ENCODE results near the gene CARD19. TPM values are rescaled to one million over a fixed set of nuclear protein-coding genes. Genes with fewer than 3 reads are reported as not detected.

Gene CARD19
- total and polyA plus RNA-seq, 2 of the 8 experiments (the other 6 are each of a cell fraction or from before 2014, with no cell fraction given), result 21.2 to 112 TPM

DNA sequence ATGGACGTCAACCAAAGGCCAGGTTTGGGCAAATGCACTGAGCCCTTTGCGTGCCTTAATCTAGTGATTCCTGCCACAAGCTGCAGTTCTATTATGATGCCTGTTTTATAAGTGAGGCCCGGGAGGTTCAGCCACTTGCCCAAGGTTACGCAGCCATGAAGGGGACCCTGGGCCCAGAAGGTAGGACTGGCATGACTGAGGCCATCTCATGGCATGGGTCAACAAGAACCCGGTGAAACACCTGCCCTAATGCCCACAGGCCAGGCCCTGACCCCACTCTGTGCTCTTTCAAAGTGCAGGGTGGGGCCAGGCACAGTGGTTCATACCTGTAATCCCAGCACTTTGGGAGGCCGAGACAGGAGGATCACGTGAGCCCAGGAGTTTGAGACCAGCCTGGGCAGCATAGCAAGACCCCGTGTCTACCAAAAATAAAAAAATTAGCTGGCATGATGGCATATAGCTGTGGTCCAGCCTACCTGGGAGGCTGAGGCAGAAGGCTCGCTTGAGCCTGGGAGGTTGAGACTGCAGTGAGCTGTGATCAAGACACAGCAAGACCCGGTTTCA lies 29.4 kb downstream of the CARD19 start (continued):
- TF ChIP-seq HDAC2 (IDR thresholded peaks at IDR 0.05; ENCODE audit: borderline replicate concordance in 1 of 2, low read depth in 2 of 2, low read length in 2 of 2) (no peak), RBBP5 (IDR thresholded peaks at IDR 0.05; ENCODE audit: borderline replicate concordance, low read depth, low read length) (no peak), SRF (IDR thresholded peaks at IDR 0.05; ENCODE audit: low read depth, low read length) (no peak), GTF2F1 (IDR thresholded peaks at IDR 0.05; ENCODE audit: borderline replicate concordance, low read depth, low read length) (no peak)

All from H1 (cell line).